HUDEP-2 (cell line): ENCODE measurements around the gene AHCTF1.

ENCODE experiments used
- DNase-seq, 76 experiments: peaks; one replicate each; lab custom pipeline; 2025; ENCODE audit not compliant: unreplicated experiment in 76 of 76; lab: John Stamatoyannopoulos, UW

Gene AHCTF1

GRCh38 chr1:246801241-246802020 lies 130.3 kb downstream of the AHCTF1 start:
- no peak for DNase-seq

GRCh38 chr1:246800756-246801155 lies 131.0 kb downstream of the AHCTF1 start:
- DNase-seq = no peak

- no peak for DNase-seq
Measured at GRCh38 chr1:246800356-246800755, 131.4 kb downstream of the AHCTF1 start.

GRCh38 chr1:246798606-246799496 lies 132.9 kb downstream of the AHCTF1 start:
- DNase-seq = no peak

DNA sequence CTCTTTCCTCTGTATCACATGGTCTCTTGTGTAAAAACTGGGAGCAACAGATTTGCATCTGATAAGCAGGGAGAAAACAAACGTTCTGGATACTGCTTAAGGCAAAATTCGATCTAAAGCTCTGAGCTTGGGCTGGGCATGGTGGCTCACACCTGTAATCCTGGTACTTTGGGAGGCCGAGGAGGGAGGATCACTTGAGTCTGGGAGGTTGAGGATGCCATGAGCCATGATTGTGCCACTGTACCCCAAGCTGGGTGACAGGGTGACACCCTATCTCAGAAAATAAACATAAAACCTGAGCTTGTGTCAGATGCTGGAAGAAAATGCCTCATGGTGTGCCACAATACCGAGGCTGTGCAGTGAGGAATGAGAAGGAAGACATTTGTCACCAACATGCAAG lies 133.6 kb downstream of the AHCTF1 start:
- DNase-seq = no peak

DNA sequence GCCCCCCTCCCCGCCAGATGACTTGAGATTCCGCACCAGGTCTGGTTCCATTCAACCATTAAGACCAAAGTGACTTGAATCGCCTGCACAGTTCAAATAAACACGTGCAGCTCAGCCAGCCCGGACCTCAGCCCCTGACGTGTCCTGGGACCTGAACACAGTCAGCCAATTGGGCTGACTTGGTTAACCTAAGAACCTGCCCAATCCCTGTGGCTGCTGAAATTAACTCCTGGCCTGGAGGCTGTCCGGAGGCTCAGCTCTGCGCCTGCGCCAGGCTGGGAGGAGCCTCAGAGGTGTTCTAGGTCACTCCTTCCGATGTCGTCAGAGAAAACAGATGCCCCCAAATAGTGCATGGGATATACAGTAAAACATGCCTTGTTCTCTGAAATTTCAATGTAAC lies 134.2 kb downstream of the AHCTF1 start:
- DNase-seq = no peak

DNA sequence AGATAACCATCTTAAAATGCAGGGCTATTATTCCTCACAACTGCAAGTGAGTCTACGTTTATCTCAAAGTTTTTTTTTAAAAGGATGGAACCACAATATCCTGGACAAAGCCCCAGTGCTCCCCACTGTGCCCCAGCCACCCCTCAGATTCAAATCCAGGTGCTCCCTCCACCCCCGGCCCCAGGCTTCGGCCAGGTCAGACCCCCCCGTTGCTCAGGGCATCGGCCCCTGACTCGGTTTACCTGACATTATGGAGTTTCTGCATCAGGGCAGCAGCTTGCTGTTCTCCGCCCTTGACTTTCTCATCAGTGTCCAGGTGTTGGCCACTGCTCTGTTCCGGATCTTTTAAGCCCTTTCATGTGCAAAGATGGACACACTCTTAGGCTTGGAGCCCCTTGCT lies 134.6 kb downstream of the AHCTF1 start:
- no peak for DNase-seq

- no peak for DNase-seq
Measured at GRCh38 chr1:246795906-246796694, 135.6 kb downstream of the AHCTF1 start.

- DNase-seq = no peak
Measured at GRCh38 chr1:246794828-246795671, 136.7 kb downstream of the AHCTF1 start.

DNA sequence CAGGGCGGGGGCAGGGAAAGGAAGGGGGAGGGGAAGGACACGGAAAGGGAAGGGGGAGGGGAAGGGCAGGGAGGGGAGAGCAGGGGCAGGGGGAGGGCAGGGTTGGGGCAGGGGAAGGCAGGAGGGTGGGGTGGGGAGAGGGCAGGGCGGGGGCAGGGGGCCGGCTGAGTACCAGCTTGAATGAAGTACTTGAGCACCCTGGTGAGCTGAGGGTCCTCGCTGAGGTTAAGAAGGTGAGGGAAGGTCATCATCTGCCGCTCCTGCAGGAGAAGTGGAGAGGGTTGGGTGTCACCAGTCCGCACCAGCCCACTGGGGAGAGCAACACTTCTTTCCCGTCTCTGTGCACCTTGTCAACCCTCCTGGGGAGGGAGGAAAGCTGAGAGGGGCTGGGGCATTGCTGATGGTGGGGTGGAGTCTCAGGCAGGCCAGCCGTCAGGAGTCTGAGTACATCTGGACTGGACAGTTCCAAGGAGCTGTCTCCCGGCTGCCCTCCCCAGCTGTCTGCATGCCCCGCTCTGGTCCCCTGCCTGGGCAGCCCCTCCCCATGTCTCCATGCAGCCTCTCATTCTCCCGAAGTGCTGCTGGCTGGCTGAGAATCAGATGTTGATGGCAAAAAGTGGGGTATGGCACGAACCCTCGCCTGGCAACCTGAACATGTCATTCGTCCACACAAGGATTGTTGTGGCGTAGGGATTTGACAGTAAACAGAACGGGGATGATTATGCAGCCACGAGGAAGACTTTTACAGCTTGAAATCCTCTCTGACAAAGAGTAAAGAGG lies 137.5 kb downstream of the AHCTF1 start:
- no peak for DNase-seq

DNA sequence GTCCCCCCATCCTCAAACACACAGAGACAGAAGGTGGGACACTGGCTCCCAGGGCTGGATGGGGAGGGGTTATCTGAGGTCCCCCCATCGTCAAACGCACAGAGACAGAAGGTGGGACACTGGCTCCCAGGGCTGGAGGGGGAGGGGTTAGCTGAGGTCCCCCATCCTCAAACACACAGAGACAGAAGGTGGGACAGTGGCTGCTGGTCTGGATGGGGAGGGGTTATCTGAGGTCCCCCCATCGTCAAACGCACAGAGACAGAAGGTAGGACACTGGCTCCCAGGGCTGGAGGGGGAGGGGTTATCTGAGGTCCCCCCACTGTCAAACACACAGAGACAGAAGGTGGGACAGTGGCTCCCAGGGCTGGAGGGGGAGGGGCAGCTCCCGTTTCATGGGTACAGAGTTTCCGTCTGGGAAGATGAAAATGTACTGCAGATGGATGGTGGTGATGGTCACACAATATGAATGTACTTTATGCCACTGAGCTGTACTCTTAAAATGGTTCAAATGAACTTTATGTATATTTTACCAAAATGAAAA lies 138.3 kb downstream of the AHCTF1 start:
- no peak for DNase-seq

- no peak for DNase-seq
Measured at GRCh38 chr1:246792603-246793002, 139.1 kb downstream of the AHCTF1 start.

DNA sequence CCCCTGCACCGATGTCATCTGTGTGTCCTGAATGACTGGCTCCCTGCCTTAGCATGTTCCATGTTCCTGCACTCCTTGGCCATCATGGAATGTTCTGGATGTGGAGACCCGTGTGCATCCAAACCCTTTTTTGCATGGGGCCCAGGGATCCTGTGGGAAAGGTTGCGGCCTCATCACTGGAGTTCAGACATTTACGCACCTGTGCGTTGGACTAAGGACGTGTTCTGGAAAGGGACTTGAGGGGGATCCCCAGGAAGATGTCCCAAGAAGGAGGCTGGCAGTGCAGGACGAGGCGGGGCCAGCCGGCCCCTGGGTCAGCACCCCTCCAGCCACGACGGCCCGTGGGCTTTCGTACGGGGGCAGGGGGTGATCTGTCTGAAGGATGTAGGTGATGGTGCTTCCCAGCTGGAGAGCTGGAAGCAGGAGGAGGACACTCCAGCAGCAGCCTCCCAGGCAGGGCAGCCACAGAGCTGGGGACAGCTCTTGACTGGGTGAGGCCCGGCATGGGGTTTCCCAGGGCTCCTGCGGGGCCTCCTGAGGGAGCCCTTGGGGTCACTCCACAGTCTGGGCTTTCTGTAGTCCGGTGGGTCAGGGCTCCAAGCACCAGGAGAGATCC lies 140.3 kb downstream of the AHCTF1 start:
- no peak for DNase-seq

DNA sequence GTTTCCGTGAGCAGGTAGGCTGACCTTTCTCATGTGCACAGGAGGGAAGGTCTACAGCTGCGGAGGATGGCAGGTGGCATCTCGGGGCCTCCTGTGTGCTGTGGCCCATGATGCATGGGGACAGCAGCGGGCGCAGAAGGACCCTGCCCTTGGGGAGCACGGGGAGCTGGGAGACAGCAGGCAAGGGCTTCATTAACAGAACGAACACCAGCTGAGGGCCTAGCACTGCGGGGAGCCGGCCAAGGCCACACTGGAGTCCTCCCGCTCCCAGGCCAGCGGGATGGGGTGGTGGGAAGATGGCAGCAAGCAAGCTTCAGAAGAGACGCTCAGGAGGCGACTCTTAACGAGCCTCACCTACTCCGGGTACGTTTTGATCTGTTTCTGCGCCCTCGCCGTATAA lies 140.9 kb downstream of the AHCTF1 start:
- no peak for DNase-seq

DNA sequence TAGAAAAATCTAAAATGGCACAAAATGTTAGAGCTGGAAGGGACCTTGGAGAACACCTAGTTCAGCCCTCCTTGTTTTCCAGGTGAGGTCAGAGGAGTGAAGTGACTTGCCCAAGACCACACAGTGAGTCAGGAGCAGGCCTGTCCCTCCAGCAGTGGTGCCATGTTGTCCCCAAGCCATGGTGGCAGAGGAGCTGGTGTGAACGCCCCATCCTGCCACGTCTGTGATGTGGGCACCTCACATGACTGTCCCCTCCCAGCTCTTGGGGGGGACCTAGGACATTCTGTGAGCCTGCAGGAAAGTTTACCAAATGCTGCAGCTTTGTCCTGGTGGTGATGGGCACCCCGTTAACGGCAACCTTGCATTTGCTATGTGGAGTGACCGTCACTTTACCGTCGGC lies 141.4 kb downstream of the AHCTF1 start:
- no peak for DNase-seq

DNA sequence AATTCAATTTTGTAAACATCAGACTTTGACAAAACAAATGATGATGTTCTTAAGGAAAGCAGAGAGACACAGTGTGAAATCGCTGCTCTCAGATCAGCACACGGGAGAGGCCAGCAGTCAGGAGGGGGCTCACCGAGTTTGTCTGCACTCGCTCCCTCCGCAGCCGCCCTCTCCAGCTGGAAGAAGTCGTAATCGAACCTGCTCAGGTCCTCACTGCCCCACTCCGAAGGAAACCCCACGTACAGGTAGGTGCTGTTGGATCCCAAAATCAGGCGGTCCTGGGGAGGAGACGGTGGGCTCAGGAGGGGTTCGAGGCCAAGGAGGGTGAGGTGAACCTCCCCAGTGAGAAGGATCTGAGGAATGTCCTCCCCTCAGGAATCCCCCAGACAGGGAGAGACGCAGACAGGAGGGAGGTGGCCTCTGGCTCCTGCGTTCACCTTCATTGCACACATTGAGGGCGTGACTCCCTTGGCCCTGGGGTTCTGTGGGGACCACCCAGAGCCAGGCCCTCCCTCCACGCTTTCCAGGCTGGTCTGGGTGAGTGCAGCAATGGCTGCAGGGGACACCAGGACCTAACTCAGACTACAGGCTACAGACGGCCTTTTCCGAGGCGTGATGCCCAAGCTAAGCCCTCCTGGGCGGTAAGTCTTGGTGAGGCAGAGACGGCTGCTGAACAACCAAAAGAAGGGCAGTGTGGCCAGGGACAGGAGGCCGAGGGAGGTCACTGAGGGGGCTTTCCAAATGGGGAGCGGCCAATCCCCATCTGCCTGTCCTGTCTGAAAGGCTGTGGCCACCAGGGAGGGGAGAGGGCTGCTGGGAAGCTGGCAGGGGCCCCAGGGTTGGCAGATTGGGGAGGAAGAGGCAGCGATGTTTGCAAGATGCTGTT lies 142.1 kb downstream of the AHCTF1 start:
- DNase-seq = no peak
